ENCODE data around the gene ENSA.

DNA sequence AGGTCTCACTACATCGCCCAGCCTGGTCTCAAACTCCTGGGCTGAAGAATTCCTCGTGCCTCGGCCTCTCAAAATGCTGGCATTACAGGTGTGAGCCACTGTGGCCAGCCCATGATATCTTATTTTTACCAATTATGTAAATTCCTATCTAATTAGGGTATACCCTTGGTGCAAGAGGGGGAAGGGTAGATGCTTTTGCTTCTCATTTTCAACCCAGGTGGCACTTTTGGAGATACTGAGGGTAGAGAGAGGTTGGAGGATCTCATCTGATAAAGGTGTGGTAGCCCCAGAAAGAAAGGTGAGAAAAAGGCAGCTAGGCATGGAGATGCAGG, 17.4 kb downstream of the ENSA start:
- TF ChIP-seq, protein P1, sequence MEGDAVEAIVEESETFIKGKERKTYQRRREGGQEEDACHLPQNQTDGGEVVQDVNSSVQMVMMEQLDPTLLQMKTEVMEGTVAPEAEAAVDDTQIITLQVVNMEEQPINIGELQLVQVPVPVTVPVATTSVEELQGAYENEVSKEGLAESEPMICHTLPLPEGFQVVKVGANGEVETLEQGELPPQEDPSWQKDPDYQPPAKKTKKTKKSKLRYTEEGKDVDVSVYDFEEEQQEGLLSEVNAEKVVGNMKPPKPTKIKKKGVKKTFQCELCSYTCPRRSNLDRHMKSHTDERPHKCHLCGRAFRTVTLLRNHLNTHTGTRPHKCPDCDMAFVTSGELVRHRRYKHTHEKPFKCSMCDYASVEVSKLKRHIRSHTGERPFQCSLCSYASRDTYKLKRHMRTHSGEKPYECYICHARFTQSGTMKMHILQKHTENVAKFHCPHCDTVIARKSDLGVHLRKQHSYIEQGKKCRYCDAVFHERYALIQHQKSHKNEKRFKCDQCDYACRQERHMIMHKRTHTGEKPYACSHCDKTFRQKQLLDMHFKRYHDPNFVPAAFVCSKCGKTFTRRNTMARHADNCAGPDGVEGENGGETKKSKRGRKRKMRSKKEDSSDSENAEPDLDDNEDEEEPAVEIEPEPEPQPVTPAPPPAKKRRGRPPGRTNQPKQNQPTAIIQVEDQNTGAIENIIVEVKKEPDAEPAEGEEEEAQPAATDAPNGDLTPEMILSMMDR (conservative IDR thresholded peaks at IDR 0.05; ENCODE audit: low read depth, low read length) = no peak
- TF ChIP-seq CEBPB (IDR thresholded peaks at IDR 0.05; ENCODE audit: low read depth, low read length) (no peak), SMC3 (IDR thresholded peaks at IDR 0.05; ENCODE audit: low read depth, low read length) (no peak), MAZ (IDR thresholded peaks at IDR 0.05; ENCODE audit: borderline replicate concordance, low read depth, low read length) (no peak), POLR2A (IDR thresholded peaks at IDR 0.05; ENCODE audit: low read depth, low read length) (no peak), RCOR1 (IDR thresholded peaks at IDR 0.05; ENCODE audit: insufficient replicate concordance, low read length) (no peak), FOS (IDR thresholded peaks at IDR 0.05; ENCODE audit: low read depth, low read length) (no peak), MXI1 (IDR thresholded peaks at IDR 0.05; ENCODE audit: borderline replicate concordance, low read depth, low read length) (no peak), CHD1 (IDR thresholded peaks at IDR 0.05; ENCODE audit: low read depth, low read length) (no peak), MAFK (IDR thresholded peaks at IDR 0.05; ENCODE audit: low read depth, low read length) (no peak), RFX5 (IDR thresholded peaks at IDR 0.05; ENCODE audit: low read depth, low read length) (no peak), RAD21 (IDR thresholded peaks at IDR 0.05; ENCODE audit: low read length) (no peak)
- TF ChIP-seq, protein P2, sequence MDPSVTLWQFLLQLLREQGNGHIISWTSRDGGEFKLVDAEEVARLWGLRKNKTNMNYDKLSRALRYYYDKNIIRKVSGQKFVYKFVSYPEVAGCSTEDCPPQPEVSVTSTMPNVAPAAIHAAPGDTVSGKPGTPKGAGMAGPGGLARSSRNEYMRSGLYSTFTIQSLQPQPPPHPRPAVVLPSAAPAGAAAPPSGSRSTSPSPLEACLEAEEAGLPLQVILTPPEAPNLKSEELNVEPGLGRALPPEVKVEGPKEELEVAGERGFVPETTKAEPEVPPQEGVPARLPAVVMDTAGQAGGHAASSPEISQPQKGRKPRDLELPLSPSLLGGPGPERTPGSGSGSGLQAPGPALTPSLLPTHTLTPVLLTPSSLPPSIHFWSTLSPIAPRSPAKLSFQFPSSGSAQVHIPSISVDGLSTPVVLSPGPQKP (IDR thresholded peaks at IDR 0.05; ENCODE audit: borderline replicate concordance, low read depth, low read length) = no peak
- TF ChIP-seq, protein P3, sequence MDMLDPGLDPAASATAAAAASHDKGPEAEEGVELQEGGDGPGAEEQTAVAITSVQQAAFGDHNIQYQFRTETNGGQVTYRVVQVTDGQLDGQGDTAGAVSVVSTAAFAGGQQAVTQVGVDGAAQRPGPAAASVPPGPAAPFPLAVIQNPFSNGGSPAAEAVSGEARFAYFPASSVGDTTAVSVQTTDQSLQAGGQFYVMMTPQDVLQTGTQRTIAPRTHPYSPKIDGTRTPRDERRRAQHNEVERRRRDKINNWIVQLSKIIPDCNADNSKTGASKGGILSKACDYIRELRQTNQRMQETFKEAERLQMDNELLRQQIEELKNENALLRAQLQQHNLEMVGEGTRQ (IDR thresholded peaks at IDR 0.05; ENCODE audit: low read depth, low read length) = no peak
